Posterior vena cava (tissue), 2 donors: ENCODE measurements around the gene ANKK1. TPM values are rescaled to one million over a fixed set of nuclear protein-coding genes. Genes with fewer than 3 reads are reported as not detected.
A peak's percentile ranks its signal among the peaks of the same experiment; 100 is the strongest.

Experiments
- DNase-seq: peaks from one replicate; pipeline ENCODE4 v3.0.0-alpha.2; 2020; ENCODE audit warnings: low spot score
- intact Hi-C, 2 donors: fragments of 100-400 bp; cut with DNase I; formaldehyde crosslinking; loops; one replicate each; pipeline versions ENCODE4 v1.14.1 to v1.14.2; 2022 to 2023
- total RNA-seq, 2 donors: library from RNA; stranded (reverse); fragmentation: NEBNext Ultra II Directional; extraction: Animal tissue kit (Norgen Biotek cat#: 25700); gene quantifications; one replicate each; pipeline ENCODE4 v1.2.1, GENCODE V29; 2021
- donor health status: DM: yes; HTN: yes; CAD: no.
- donor health status: DM: yes; HTN: yes; CAD: no.

ANKK1 gene
- total RNA-seq, 2 donors from 2014 or later = 0.23 TPM; not detected in 1

- intact Hi-C loops = loop anchor here in 1 of 2 donors (5.0 kb wide), 1 partner anchor 519 kb away; no protein-coding TSS in a partner anchor
- DNase-seq = no peak
Measured at GRCh38 chr11:113401718-113402117, 14.1 kb downstream of the ANKK1 start.

GRCh38 chr11:113404859-113405430 is 17.4 kb downstream of the ANKK1 start:
- intact Hi-C loops = loop anchor here in 1 of 2 donors (5.0 kb wide), 1 partner anchor 523 kb away; no protein-coding TSS in a partner anchor
- DNase-seq = no peak

- intact Hi-C loops = no loop called here
- no peak for DNase-seq
Measured at GRCh38 chr11:113405724-113406478, 18.3 kb downstream of the ANKK1 start.

- intact Hi-C loops = no loop called here
Measured at GRCh38 chr11:113407163-113407562, 19.6 kb downstream of the ANKK1 start.

GRCh38 chr11:113408206-113408605 is 20.6 kb downstream of the ANKK1 start:
- intact Hi-C loops = no loop called here
- DNase-seq = no peak

More at GRCh38 chr11:113407163-113407562, 19.6 kb downstream of the ANKK1 start:
- DNase-seq = no peak

- no peak for DNase-seq
- intact Hi-C loops = no loop called here
Measured at GRCh38 chr11:113408887-113409286, 21.3 kb downstream of the ANKK1 start.

GRCh38 chr11:113409526-113409925 is 21.9 kb downstream of the ANKK1 start:
- DNase-seq = no peak
- intact Hi-C loops = no loop called here

- intact Hi-C loops = no loop called here
- no peak for DNase-seq
Measured at GRCh38 chr11:113410414-113411135, 23.0 kb downstream of the ANKK1 start.

GRCh38 chr11:113411536-113411935 is 24.0 kb downstream of the ANKK1 start:
- intact Hi-C loops = no loop called here
- DNase-seq = no peak

- intact Hi-C loops = no loop called here
- DNase-seq = no peak
Measured at GRCh38 chr11:113412675-113413074, 25.1 kb downstream of the ANKK1 start.

GRCh38 chr11:113415343-113415742 is 27.8 kb downstream of the ANKK1 start:
- no peak for DNase-seq
- intact Hi-C loops = no loop called here

GRCh38 chr11:113417428-113417827 is 29.8 kb downstream of the ANKK1 start:
- intact Hi-C loops = no loop called here

GRCh38 chr11:113419454-113420003 is 31.9 kb downstream of the ANKK1 start:
- intact Hi-C loops = no loop called here
- DNase-seq = no peak

More at GRCh38 chr11:113417428-113417827, 29.8 kb downstream of the ANKK1 start:
- DNase-seq = no peak

- intact Hi-C loops = no loop called here
- no peak for DNase-seq
Measured at GRCh38 chr11:113420808-113421207, 33.2 kb downstream of the ANKK1 start.

- no peak for DNase-seq
- intact Hi-C loops = no loop called here
Measured at GRCh38 chr11:113426686-113427085, 39.1 kb downstream of the ANKK1 start.

- DNase-seq = no peak
- intact Hi-C loops = no loop called here
Measured at GRCh38 chr11:113431746-113432145, 44.2 kb downstream of the ANKK1 start.

GRCh38 chr11:113435190-113435968 is 47.8 kb downstream of the ANKK1 start:
- no peak for DNase-seq
- intact Hi-C loops = no loop called here

- peak; percentile 57 for DNase-seq
- intact Hi-C loops = no loop called here
Measured at GRCh38 chr11:113436672-113437252, 49.2 kb downstream of the ANKK1 start.

GRCh38 chr11:113440816-113441215 is 53.2 kb downstream of the ANKK1 start:
- intact Hi-C loops = no loop called here
- peak; percentile 19 for DNase-seq
